Measurements from ENCODE around the gene SLC6A1. TPM values are rescaled to one million over a fixed set of nuclear protein-coding genes. Genes with fewer than 3 reads are reported as not detected.

SLC6A1 gene
- polyA plus RNA-seq, 2 of the 4 experiments (the other 2 are of a cell fraction): not detected

DNA sequence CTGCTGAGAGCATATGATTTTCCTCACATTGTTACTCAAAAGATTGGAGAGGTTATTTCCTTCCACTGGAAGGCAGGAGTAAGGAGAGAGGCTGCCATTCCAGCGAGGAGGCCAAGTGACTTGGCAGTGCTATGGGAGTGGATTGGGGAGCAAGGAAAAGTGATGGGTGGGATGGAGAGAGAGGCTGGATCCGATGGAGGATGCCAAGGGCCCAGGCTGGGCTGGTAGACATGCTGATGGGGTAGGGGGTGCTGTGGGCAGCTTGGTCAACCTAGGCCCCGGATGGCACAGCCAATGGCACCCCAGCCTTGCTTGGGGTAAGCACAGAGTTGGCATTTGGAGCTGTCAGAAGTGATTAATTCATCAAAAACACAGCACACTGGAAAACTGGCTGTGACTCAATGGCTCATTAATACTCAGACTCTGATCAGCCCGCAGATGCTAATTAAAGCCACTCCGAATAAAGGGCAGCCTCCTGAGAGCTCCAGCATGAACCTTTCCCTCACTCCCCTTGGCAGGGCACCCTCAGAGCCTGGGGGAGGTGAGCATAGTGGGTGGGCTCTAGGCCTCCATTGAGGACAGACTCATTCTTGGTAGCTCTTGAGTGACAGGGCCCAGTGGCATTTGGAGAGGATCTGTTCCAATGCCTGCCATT lies 22.1 kb upstream of the SLC6A1 start:
- POLR2A ChIA-PET: no interaction called here
- 12% methylated on average over 5 of the region's 5 CpGs for WGBS (ENCODE audit: missing lambda C conversion rate)
- no peaks in the 10 kb centered on the region for H3K9me3 ChIP-seq
- no peak overlapping the region for H3K4me2 ChIP-seq
- no peak overlapping the region for H3K4me3 ChIP-seq
- no peaks in the 10 kb centered on the region for H3K4me1 ChIP-seq
- no peak overlapping the region for H3K27ac ChIP-seq
- no peak for ATAC-seq
- FAIRE-seq: no peak
- TF ChIP-seq, protein P1, sequence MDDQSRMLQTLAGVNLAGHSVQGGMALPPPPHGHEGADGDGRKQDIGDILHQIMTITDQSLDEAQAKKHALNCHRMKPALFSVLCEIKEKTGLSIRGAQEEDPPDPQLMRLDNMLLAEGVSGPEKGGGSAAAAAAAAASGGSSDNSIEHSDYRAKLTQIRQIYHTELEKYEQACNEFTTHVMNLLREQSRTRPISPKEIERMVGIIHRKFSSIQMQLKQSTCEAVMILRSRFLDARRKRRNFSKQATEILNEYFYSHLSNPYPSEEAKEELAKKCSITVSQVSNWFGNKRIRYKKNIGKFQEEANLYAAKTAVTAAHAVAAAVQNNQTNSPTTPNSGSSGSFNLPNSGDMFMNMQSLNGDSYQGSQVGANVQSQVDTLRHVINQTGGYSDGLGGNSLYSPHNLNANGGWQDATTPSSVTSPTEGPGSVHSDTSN (IDR thresholded peaks at IDR 0.05): no peak
- TF ChIP-seq SREBF2 (IDR thresholded peaks at IDR 0.05): no peak
- no peak for TF ChIP-seq CBX8 (IDR thresholded peaks at IDR 0.05)
- no peak for TF ChIP-seq KDM5A (IDR thresholded peaks at IDR 0.05)
- no peak for TF ChIP-seq FOSB (CRISPR knock-in tag; IDR thresholded peaks at IDR 0.05)
- TF ChIP-seq EHMT2 (IDR thresholded peaks at IDR 0.05; ENCODE audit: low read depth): no peak
- TF ChIP-seq RFX5 (IDR thresholded peaks at IDR 0.05): no peak
- TF ChIP-seq TFCP2L1 (CRISPR knock-in tag; IDR thresholded peaks at IDR 0.05): no peak
- no peak for TF ChIP-seq CBX2 (IDR thresholded peaks at IDR 0.05; ENCODE audit: borderline replicate concordance, low read depth)
- no peak for TF ChIP-seq MAFK (IDR thresholded peaks at IDR 0.05; ENCODE audit: partially characterized antibody)
- TF ChIP-seq ESRRA (IDR thresholded peaks at IDR 0.05; ENCODE audit: borderline replicate concordance, low read length): no peak
- no peak for TF ChIP-seq CHD2 (IDR thresholded peaks at IDR 0.05; ENCODE audit: low read length, partially characterized antibody)
- TF ChIP-seq MYC (IDR thresholded peaks at IDR 0.05; ENCODE audit: borderline replicate concordance, low read length): no peak
- TF ChIP-seq EP300 (IDR thresholded peaks at IDR 0.05): no peak
- TF ChIP-seq RCOR1 (IDR thresholded peaks at IDR 0.05; ENCODE audit: low read depth, low read length): no peak
- TF ChIP-seq, protein P2, sequence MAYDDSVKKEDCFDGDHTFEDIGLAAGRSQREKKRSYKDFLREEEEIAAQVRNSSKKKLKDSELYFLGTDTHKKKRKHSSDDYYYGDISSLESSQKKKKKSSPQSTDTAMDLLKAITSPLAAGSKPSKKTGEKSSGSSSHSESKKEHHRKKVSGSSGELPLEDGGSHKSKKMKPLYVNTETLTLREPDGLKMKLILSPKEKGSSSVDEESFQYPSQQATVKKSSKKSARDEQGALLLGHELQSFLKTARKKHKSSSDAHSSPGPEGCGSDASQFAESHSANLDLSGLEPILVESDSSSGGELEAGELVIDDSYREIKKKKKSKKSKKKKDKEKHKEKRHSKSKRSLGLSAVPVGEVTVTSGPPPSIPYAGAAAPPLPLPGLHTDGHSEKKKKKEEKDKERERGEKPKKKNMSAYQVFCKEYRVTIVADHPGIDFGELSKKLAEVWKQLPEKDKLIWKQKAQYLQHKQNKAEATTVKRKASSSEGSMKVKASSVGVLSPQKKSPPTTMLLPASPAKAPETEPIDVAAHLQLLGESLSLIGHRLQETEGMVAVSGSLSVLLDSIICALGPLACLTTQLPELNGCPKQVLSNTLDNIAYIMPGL (CRISPR knock-in tag; IDR thresholded peaks at IDR 0.05; ENCODE audit: borderline replicate concordance): no peak
- TF ChIP-seq, protein P3, sequence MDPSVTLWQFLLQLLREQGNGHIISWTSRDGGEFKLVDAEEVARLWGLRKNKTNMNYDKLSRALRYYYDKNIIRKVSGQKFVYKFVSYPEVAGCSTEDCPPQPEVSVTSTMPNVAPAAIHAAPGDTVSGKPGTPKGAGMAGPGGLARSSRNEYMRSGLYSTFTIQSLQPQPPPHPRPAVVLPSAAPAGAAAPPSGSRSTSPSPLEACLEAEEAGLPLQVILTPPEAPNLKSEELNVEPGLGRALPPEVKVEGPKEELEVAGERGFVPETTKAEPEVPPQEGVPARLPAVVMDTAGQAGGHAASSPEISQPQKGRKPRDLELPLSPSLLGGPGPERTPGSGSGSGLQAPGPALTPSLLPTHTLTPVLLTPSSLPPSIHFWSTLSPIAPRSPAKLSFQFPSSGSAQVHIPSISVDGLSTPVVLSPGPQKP (IDR thresholded peaks at IDR 0.05; ENCODE audit: low read depth, low read length): no peak
- TF ChIP-seq ZC3H11A (IDR thresholded peaks at IDR 0.05): no peak
- TF ChIP-seq, protein P4, sequence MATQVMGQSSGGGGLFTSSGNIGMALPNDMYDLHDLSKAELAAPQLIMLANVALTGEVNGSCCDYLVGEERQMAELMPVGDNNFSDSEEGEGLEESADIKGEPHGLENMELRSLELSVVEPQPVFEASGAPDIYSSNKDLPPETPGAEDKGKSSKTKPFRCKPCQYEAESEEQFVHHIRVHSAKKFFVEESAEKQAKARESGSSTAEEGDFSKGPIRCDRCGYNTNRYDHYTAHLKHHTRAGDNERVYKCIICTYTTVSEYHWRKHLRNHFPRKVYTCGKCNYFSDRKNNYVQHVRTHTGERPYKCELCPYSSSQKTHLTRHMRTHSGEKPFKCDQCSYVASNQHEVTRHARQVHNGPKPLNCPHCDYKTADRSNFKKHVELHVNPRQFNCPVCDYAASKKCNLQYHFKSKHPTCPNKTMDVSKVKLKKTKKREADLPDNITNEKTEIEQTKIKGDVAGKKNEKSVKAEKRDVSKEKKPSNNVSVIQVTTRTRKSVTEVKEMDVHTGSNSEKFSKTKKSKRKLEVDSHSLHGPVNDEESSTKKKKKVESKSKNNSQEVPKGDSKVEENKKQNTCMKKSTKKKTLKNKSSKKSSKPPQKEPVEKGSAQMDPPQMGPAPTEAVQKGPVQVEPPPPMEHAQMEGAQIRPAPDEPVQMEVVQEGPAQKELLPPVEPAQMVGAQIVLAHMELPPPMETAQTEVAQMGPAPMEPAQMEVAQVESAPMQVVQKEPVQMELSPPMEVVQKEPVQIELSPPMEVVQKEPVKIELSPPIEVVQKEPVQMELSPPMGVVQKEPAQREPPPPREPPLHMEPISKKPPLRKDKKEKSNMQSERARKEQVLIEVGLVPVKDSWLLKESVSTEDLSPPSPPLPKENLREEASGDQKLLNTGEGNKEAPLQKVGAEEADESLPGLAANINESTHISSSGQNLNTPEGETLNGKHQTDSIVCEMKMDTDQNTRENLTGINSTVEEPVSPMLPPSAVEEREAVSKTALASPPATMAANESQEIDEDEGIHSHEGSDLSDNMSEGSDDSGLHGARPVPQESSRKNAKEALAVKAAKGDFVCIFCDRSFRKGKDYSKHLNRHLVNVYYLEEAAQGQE (IDR thresholded peaks at IDR 0.05): no peak
- TF ChIP-seq HOXA7 (CRISPR knock-in tag; IDR thresholded peaks at IDR 0.05): no peak
- no peak for DNase-seq (ENCODE audit: low read depth in 1 of 2, low spot score in 1 of 2)
- CTCF ChIA-PET: interaction anchor here (1.1 kb wide), 1 partner anchor 24 kb away, joined by 3 read pairs; no protein-coding TSS in a partner anchor

Measured in A549 (cell line).